IMR-90 (cell line): Measurements from ENCODE around the gene RASSF4. TPM values are rescaled to one million over a fixed set of nuclear protein-coding genes. Genes with fewer than 3 reads are reported as not detected.

Experiments used
- ATAC-seq: fragments of 200-7000 bp; cut with Tn5 transposase; 2 replicates; pipeline ENCODE4 v1.9.1; 2020; ENCODE audit warnings: low read depth, mild to moderate bottlenecking, moderate library complexity
- BruUV-seq: library from RNA; stranded (reverse); fragments of 400-500 nt; replicated peaks from 2 replicates; lab custom pipeline; 2021; lab: Mats Ljungman, UMichigan
- CTCF ChIA-PET: fragments of 300-600 bp; formaldehyde crosslinking; extraction: SDS; loops from one replicate; lab custom pipeline; 2021; ENCODE audit warnings: antibody characterized with exemption; lab: Yijun Ruan, JAX
- POLR2A ChIA-PET: fragments of 300-600 bp; sonication (Branson Sonifier 250); formaldehyde crosslinking; loops from one replicate; lab custom pipeline; 2022; ENCODE audit warnings: antibody characterized with exemption; ENCODE audit not compliant: unreplicated experiment; lab: Charles Lee
- DNase-seq: peaks from one replicate; pipeline ENCODE4 v3.0.0; 2013
- H2AFZ ChIP-seq: replicated peaks from 2 replicates; pipeline ENCODE3; 2013; ENCODE audit warnings: low read length, mild to moderate bottlenecking; ENCODE audit not compliant: poor library complexity
- H2AK5ac ChIP-seq: 2 replicates; pipeline ENCODE4 v1.6.1; 2013; ENCODE audit warnings: low read depth, low read length, inconsistent platforms
- H2AK9ac ChIP-seq: replicated peaks from 2 replicates; pipeline ENCODE3; 2013; ENCODE audit warnings: mild to moderate bottlenecking, low read depth, low read length, moderate library complexity; ENCODE audit not compliant: poor library complexity
- H2BK120ac ChIP-seq: 2 replicates; pipeline ENCODE4 v1.6.1; 2013; ENCODE audit warnings: low read depth, low read length, inconsistent platforms
- H2BK15ac ChIP-seq: 3 replicates; pipeline ENCODE4 v1.6.1; 2013; ENCODE audit warnings: low read depth, low read length, inconsistent platforms
- H2BK20ac ChIP-seq: 2 replicates; pipeline ENCODE4 v1.6.1; 2013; ENCODE audit warnings: low read depth, mild to moderate bottlenecking, inconsistent platforms, low read length, moderate library complexity
- H2BK5ac ChIP-seq: 2 replicates; pipeline ENCODE4 v1.6.1; 2013; ENCODE audit warnings: mild to moderate bottlenecking, low read depth, low read length, inconsistent platforms; ENCODE audit not compliant: poor library complexity, severe bottlenecking
- H3K14ac ChIP-seq: replicated peaks from 2 replicates; pipeline ENCODE4 v1.6.1; 2013; ENCODE audit warnings: low read depth, low read length, inconsistent platforms
- H3K18ac ChIP-seq: 2 replicates; pipeline ENCODE4 v1.6.1; 2013; ENCODE audit warnings: low read depth, low read length, control low read depth
- H3K23ac ChIP-seq: 2 replicates; pipeline ENCODE4 v1.6.1; 2013; ENCODE audit warnings: low read depth, low read length, inconsistent platforms
- H3K27ac ChIP-seq: 2 replicates; pipeline ENCODE4 v1.5.1; 2013; ENCODE audit warnings: mild to moderate bottlenecking, control low read depth, low read length; ENCODE audit not compliant: insufficient read depth
- H3K27me3 ChIP-seq: 2 replicates; pipeline ENCODE4 v1.6.1; 2013; ENCODE audit warnings: low read length; ENCODE audit not compliant: control insufficient read depth, insufficient read depth
- H3K36me3 ChIP-seq: 2 replicates; pipeline ENCODE4 v1.6.1; 2013; ENCODE audit warnings: low read length, mixed read lengths; ENCODE audit not compliant: control insufficient read depth, insufficient read depth
- H3K4ac ChIP-seq: 2 replicates; pipeline ENCODE4 v1.6.1; 2013; ENCODE audit warnings: low read depth, low read length, inconsistent platforms
- H3K4me1 ChIP-seq: 2 replicates; pipeline ENCODE4 v1.6.1; 2013; ENCODE audit warnings: low read length, mixed read lengths; ENCODE audit not compliant: control insufficient read depth, insufficient read depth
- H3K4me2 ChIP-seq: 2 replicates; pipeline ENCODE4 v1.6.1; 2013; ENCODE audit warnings: low read depth, mild to moderate bottlenecking, control low read depth, low read length, moderate library complexity
- H3K4me3 ChIP-seq: 2 replicates; pipeline ENCODE4 v1.5.1; 2013; ENCODE audit warnings: low read depth, mild to moderate bottlenecking, control low read depth, low read length, moderate library complexity; ENCODE audit not compliant: insufficient read depth
- H3K56ac ChIP-seq: 2 replicates; pipeline ENCODE4 v1.6.1; 2013; ENCODE audit warnings: low read length, inconsistent platforms; ENCODE audit not compliant: insufficient read depth; ENCODE audit errors: extremely low read depth
- H3K79me1 ChIP-seq, 2 experiments: 2 replicates each; pipeline ENCODE4 v1.6.1; 2013; ENCODE audit warnings: low read length in 2 of 2, inconsistent platforms in 1 of 2, low read depth in 1 of 2
- H3K9ac ChIP-seq: 2 replicates; pipeline ENCODE4 v1.6.1; 2013; ENCODE audit warnings: low read depth, low read length, control low read depth
- H3K9me1 ChIP-seq: 2 replicates; pipeline ENCODE4 v1.6.1; 2013; ENCODE audit warnings: low read length, inconsistent platforms; ENCODE audit not compliant: insufficient read depth
- H3K9me3 ChIP-seq: 2 replicates; pipeline ENCODE4 v1.6.1; 2013; ENCODE audit warnings: low read length; ENCODE audit not compliant: control insufficient read depth, insufficient read depth
- H4K20me1 ChIP-seq: 2 replicates; pipeline ENCODE4 v1.6.1; 2013; ENCODE audit warnings: low read length, inconsistent platforms; ENCODE audit not compliant: insufficient read depth
- H4K5ac ChIP-seq: 2 replicates; pipeline ENCODE4 v1.6.1; 2013; ENCODE audit warnings: mild to moderate bottlenecking, low read depth, low read length, control low read depth
- H4K8ac ChIP-seq, 2 experiments: 2 replicates each; pipeline ENCODE4 v1.6.1; 2013; ENCODE audit warnings: low read depth in 2 of 2, low read length in 2 of 2, control low read depth in 1 of 2, inconsistent platforms in 1 of 2
- H4K91ac ChIP-seq: 2 replicates; pipeline ENCODE4 v1.6.1; 2013; ENCODE audit warnings: low read depth, low read length, inconsistent platforms; ENCODE audit not compliant: insufficient read depth
- CEBPB ChIP-seq: IDR thresholded peaks from 2 replicates; pipeline ENCODE4 v1.6.1; 2012; ENCODE audit warnings: low read depth, low read length, improper control_type of control experiment
- ELK1 ChIP-seq: fragments of 150-350 bp; IDR thresholded peaks from 2 replicates; pipeline ENCODE4 v1.6.1; 2016; ENCODE audit warnings: low read depth, mild to moderate bottlenecking, low read length, moderate library complexity, borderline replicate concordance
- RCOR1 ChIP-seq: IDR thresholded peaks from 2 replicates; pipeline ENCODE4 v1.6.1; 2012; ENCODE audit warnings: mild to moderate bottlenecking, low read length, improper control_type of control experiment; ENCODE audit not compliant: insufficient replicate concordance
- WGBS, 2 experiments: methylation state at CpG; one replicate each; pipeline versions ENCODE4 v1.1.5 to v1.1.7; 2013; ENCODE audit warnings: missing lambda C conversion rate in 2 of 2; ENCODE audit not compliant: insufficient read length in 1 of 2; ENCODE audit errors: extremely low coverage in 2 of 2; 5-methylcytosine and 5-hydroxymethylcytosine counted together
- dilution Hi-C: fragments of 300-500 bp; cut with HindIII; formaldehyde crosslinking; loops from one replicate; pipeline ENCODE4 v1.14.3; 2018; ENCODE audit warnings: low sequenced_read_pairs; ENCODE audit not compliant: unreplicated experiment
- in situ Hi-C: fragments of 300-500 bp; cut with MboI; formaldehyde crosslinking; loops from 3 replicates; pipeline ENCODE4 v1.14.3; 2019; ENCODE audit warnings: low sequenced_read_pairs, inconsistent platforms, mixed read lengths
- intact Hi-C: fragments of 100-400 bp; cut with micrococcal nuclease; formaldehyde crosslinking; loops from 2 replicates; pipeline ENCODE4 v1.10.0; 2022
- polyA plus RNA-seq, 3 experiments: library from polyadenylated mRNA; depleted of rRNA; stranded (reverse); fragments of >200 nt; gene quantifications; 2 replicates each; pipeline ENCODE4 v1.2.3, GENCODE V29; 2012; ENCODE audit warnings: low replicate concordance in 1 of 3
- total RNA-seq: library from RNA; depleted of rRNA; stranded (reverse); fragments of >200 nt; gene quantifications from 2 replicates; pipeline ENCODE4 v1.2.3, GENCODE V29; 2012

RASSF4 gene
- total and polyA plus RNA-seq, 2 of the 4 experiments (the other 2 are of a cell fraction): 5.9 to 8.6 TPM

DNA sequence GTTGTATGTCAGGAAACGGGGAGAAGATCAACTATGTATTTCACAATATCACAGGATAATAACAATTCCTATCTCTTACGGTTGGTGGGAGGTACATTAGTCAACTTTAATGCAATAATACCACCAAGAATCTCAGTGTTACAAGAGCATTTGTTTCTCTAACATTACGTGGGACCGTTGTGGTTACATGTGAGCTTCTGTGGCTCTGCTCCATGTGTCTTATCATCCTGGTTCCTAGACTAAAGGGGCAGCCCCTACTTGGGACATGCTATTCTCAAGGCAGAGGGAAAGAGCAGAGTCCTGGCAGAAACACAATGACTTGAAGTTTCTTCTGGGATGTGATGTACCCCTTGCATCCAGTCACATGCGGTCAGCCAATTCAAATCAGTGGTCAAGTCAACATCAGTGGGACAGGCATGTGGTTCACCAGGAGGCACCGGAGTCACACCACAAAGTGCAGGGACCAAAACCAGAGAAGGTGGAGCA, 38.6 kb downstream of the RASSF4 start:
- H2AK9ac ChIP-seq: no peak overlapping the region
- H2BK20ac ChIP-seq: peak overlapping the region; percentile 71; the same call in 1 of the 2 replicates
- H3K9me3 ChIP-seq: no peaks in the 10 kb centered on the region
- peak overlapping the region; percentile 13; the same call in 1 of the 2 replicates for H3K27ac ChIP-seq
- H2BK120ac ChIP-seq: peak overlapping the region; percentile 50
- H3K14ac ChIP-seq: peak overlapping the region; percentile 14; the same call in 1 of the 2 replicates
- H3K4me1 ChIP-seq: peaks cover 43% of the 10 kb centered on the region
- H3K9ac ChIP-seq: no peak overlapping the region
- TF ChIP-seq CEBPB: peak; percentile 89
- TF ChIP-seq RCOR1: no peak
- no peak for TF ChIP-seq ELK1
- H3K23ac ChIP-seq: no peak overlapping the region
- ChIA-PET CTCF (no interaction called here), POLR2A (no interaction called here)
- peaks cover under 1% of the 10 kb centered on the region; the same call in 1 of the 2 replicates for H3K36me3 ChIP-seq
- no peak overlapping the region for H2AFZ ChIP-seq
- H2BK15ac ChIP-seq: peak overlapping the region; percentile 41; the same call in 1 of the 3 replicates
- H3K18ac ChIP-seq: peak overlapping the region; percentile 80
- DNase-seq: peak; percentile 70
- dilution Hi-C loops (no loop called here), intact Hi-C loops (no loop called here), in situ Hi-C loops (loop anchor here (25.0 kb wide), 4 partner anchors 1014 to 1861 kb away; partner anchors contain the start of genes CSGALNACT2 and HNRNPF)
- no peak overlapping the region for H3K4me2 ChIP-seq
- H4K5ac ChIP-seq: peak overlapping the region; percentile 42; the same call in 1 of the 2 replicates
- peak overlapping the region in 1 of 2 experiments; percentile 11; a peak in 1 of 4 replicates for H4K8ac ChIP-seq
- peak overlapping the region; percentile 23 for H2BK5ac ChIP-seq
- no TSS peak for BruUV-seq
- H3K79me1 ChIP-seq: peaks cover 7 to 27% of the 10 kb centered on the region in 2 experiments
- H3K4ac ChIP-seq: peak overlapping the region; percentile 71
- H3K56ac ChIP-seq: no peak overlapping the region
- 100% methylated on average over 1 of the region's 6 CpGs; no CpG with 5 or more reads in 1 of the 2 experiments for WGBS, 2 experiments
- H4K20me1 ChIP-seq: no peaks in the 10 kb centered on the region
- peak overlapping the region; percentile 47; the same call in 1 of the 2 replicates for H4K91ac ChIP-seq
- peak overlapping the region; percentile 48 for H2AK5ac ChIP-seq
- no peak for ATAC-seq
- no peaks in the 10 kb centered on the region for H3K27me3 ChIP-seq
- H3K9me1 ChIP-seq: peaks cover 41% of the 10 kb centered on the region
- no peak overlapping the region for H3K4me3 ChIP-seq
